K562 (cell line): Measurements from ENCODE around the gene ZBTB22. TPM values are rescaled to one million over a fixed set of nuclear protein-coding genes. Genes with fewer than 3 reads are reported as not detected.

Experiments used
- E2F5 ChIP-seq: sonication (generic); formaldehyde crosslinking; IDR thresholded peaks from 2 replicates; pipeline ENCODE4 v1.8.0; 2022; ENCODE audit warnings: mild to moderate bottlenecking, missing genetic modification reagents
- KDM5B ChIP-seq: fragments of 200-600 bp; sonication (generic); IDR thresholded peaks from 2 replicates; pipeline ENCODE4 v1.6.1; 2012; ENCODE audit warnings: low read depth, mild to moderate bottlenecking, moderate library complexity, low read length, control low read depth, inconsistent platforms; ENCODE audit not compliant: insufficient replicate concordance
- MEF2A ChIP-seq: IDR thresholded peaks from 2 replicates; pipeline ENCODE4 v1.6.1; 2011; ENCODE audit warnings: low read depth, mild to moderate bottlenecking, low read length, moderate library complexity; ENCODE audit not compliant: control insufficient read depth
- PREB ChIP-seq: sonication (generic); formaldehyde crosslinking; IDR thresholded peaks from 2 replicates; pipeline ENCODE4 v1.8.1; 2023; ENCODE audit warnings: mild to moderate bottlenecking, missing genetic modification reagents
- THRA ChIP-seq: fragments of 450-650 bp; IDR thresholded peaks from 2 replicates; pipeline ENCODE4 v1.6.1; 2017; ENCODE audit warnings: mild to moderate bottlenecking, moderate library complexity
- ZFP91 ChIP-seq: sonication (generic); formaldehyde crosslinking; IDR thresholded peaks from 2 replicates; pipeline ENCODE4 v1.8.0; 2022; ENCODE audit warnings: mild to moderate bottlenecking, missing genetic modification reagents
- ZNF212 ChIP-seq: fragments of 450-650 bp; formaldehyde crosslinking; IDR thresholded peaks from 2 replicates; pipeline ENCODE4 v1.4.0; 2020; ENCODE audit warnings: mild to moderate bottlenecking
- ZNF407 ChIP-seq: fragments of 450-650 bp; IDR thresholded peaks from 2 replicates; pipeline ENCODE4 v1.6.1; 2016; ENCODE audit warnings: low read depth
- ZNF518B ChIP-seq: fragments of 250-450 bp; sonication (Bioruptor Pico); IDR thresholded peaks from 2 replicates; pipeline ENCODE4 v1.5.0; 2021; ENCODE audit warnings: mild to moderate bottlenecking, moderate library complexity
- ZNF57 ChIP-seq: fragments of 450-650 bp; formaldehyde crosslinking; IDR thresholded peaks from 2 replicates; pipeline ENCODE4 v1.4.0; 2020; ENCODE audit warnings: mild to moderate bottlenecking, moderate library complexity
- polyA plus RNA-seq, 8 experiments: library from polyadenylated mRNA; depleted of rRNA in 4 of 8; stranded (reverse) in 5 of 8; unstranded in 3 of 8; fragments of >200 nt; fragmentation: Nextera tagmentation in 2 of 8; fragmentation: Illumina TruSeq in 1 of 8; extraction: Ambion mirVana in 2 of 8; extraction: Trizol in 1 of 8; gene quantifications; 2 replicates each; pipeline versions ENCODE4 v1.2.1 to v1.2.3, GENCODE V29; 2011 to 2014; ENCODE audit warnings: inconsistent platforms in 1 of 8, missing spikeins in 1 of 8
- total RNA-seq, 7 experiments: library from RNA; depleted of rRNA in 6 of 7; stranded (reverse); fragments of >200 nt in 6 of 7; fragmentation: Illumina TruSeq in 2 of 7; extraction: Trizol in 2 of 7; gene quantifications; 2 replicates each; pipeline versions ENCODE4 v1.2.1 to v1.2.3, GENCODE V29; 2011 to 2021; ENCODE audit warnings: low replicate concordance in 1 of 7

Gene ZBTB22
- total and polyA plus RNA-seq, 9 of the 15 experiments (the other 6 are each of a cell fraction or from before 2014, with no cell fraction given), result 0.21 to 11.9 (median 7.1) TPM

- TF ChIP-seq ZNF212 (CRISPR knock-in tag) (no peak), ZFP91 (no peak), E2F5 (0 out of 2 replicates have a peak, but pooled peaks have one; percentile 26), PREB (CRISPR knock-in tag) (no peak), KDM5B (no peak), ZNF407 (0 out of 2 replicates have a peak, but pooled peaks have one; percentile 19), MEF2A (no peak), ZNF518B (CRISPR knock-in tag) (no peak), THRA (no peak), ZNF57 (CRISPR knock-in tag) (no peak)
These were observed 46.5 kb downstream of the ZBTB22 start (continued) for GRCh38 chr6:33271117-33271467.
